Stimulated activated effector memory CD8-positive, alpha-beta T cell treated with anti-CD3 and anti-CD28 coated beads, Interleukin-12 subunit alpha, Interleukin-12 subunit beta, amount 100 ng/mL, for 72 hours (primary cell): ENCODE results near the gene MED26.

Experiments
- ATAC-seq: fragments of 150-1000 bp; cut with Tn5 transposase; 2 replicates; pipeline ENCODE4 v1.10.0; 2021
- DNase-seq, 2 donors: peaks; one replicate each; pipeline ENCODE4 v3.0.0; 2021 to 2022; ENCODE audit warnings: low spot score in 2 of 2
- H3K27ac Mint-ChIP-seq: one replicate; pipeline ENCODE4 v1.8.0; 2022; ENCODE audit warnings: mild to moderate bottlenecking, mixed read lengths
- H3K36me3 Mint-ChIP-seq: one replicate; pipeline ENCODE4 v1.8.0; 2022; ENCODE audit warnings: mild to moderate bottlenecking, mixed read lengths
- H3K4me1 Mint-ChIP-seq: one replicate; pipeline ENCODE4 v1.8.0; 2022; ENCODE audit warnings: mixed read lengths
- H3K4me3 Mint-ChIP-seq: one replicate; pipeline ENCODE4 v1.8.0; 2022; ENCODE audit warnings: mild to moderate bottlenecking, mixed read lengths
- H3K9me3 Mint-ChIP-seq: one replicate; pipeline ENCODE4 v1.8.0; 2022; ENCODE audit warnings: mixed read lengths

Gene MED26

DNA sequence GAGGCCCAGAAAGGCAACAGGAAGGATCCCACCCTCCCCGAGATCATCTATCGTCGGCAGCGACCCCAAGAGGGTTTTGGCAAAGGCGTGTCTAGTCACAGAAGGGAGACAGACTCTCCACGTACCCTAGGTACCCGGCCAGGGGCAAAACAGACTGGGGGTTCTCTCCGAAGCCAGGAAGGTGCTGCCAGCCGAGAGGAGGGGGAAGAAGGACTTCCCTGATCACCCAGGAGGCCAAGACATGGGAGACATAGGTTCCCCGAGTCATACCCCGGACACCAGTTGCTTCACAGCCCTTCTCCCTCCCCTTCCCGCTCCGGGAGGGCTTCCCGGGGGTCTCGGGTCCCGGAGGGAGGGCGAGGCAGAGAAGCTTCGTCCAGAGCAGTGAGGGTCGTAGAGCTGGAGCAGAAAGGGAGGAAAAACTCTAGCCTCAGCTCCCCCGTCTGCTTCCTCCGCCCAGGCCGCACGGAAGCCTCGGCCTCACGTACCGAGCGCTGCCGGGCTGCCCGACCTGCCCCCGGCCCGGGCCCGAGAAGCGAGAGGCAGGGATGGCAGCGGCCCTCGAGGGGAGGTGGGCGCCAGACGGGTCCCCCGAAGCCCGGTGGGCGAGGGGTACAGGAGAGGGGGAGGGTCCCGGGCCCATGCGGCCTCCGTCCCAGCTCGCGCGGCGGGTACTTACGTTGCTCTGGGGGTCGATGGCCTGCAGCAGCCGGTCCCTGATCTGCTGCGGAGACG is 644 bp downstream of the MED26 start:
- Mint-ChIP-seq H3K4me3 (peak overlapping the region; percentile 95), H3K4me1 (peaks cover 43% of the 10 kb centered on the region), H3K36me3 (peaks cover 78% of the 10 kb centered on the region), H3K27ac (peak overlapping the region; percentile 96), H3K9me3 (no peaks in the 10 kb centered on the region)
- DNase-seq (peak; percentile 10 to 66), ATAC-seq (no peak)

DNA sequence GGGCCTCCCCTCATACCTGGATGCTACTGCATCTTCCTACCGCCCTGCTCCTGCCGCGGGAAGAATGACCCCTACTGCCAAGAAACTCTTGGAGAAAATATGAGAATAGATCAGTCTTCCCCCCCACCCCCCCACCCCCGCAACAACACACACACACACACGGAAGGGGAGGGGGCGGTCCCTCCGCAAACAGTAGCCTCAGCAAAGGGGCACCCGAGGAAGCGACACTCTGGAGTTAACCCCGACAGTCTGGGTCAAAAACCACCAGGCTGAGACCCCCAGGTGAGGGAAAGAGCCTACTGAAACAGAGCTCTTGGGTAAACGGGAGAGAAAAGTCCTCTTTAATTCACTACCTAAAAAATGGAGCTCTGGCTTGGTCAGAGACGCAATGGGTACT is 1.2 kb downstream of the MED26 start:
- peaks cover 78% of the 10 kb centered on the region for H3K36me3 Mint-ChIP-seq
- DNase-seq = peak in 1 of 2 donors; percentile 55
- ATAC-seq = no peak
- H3K4me3 Mint-ChIP-seq = peak overlapping the region; percentile 95
- H3K9me3 Mint-ChIP-seq = no peaks in the 10 kb centered on the region
- H3K4me1 Mint-ChIP-seq = peaks cover 49% of the 10 kb centered on the region
- H3K27ac Mint-ChIP-seq = peak overlapping the region; percentile 96

DNA sequence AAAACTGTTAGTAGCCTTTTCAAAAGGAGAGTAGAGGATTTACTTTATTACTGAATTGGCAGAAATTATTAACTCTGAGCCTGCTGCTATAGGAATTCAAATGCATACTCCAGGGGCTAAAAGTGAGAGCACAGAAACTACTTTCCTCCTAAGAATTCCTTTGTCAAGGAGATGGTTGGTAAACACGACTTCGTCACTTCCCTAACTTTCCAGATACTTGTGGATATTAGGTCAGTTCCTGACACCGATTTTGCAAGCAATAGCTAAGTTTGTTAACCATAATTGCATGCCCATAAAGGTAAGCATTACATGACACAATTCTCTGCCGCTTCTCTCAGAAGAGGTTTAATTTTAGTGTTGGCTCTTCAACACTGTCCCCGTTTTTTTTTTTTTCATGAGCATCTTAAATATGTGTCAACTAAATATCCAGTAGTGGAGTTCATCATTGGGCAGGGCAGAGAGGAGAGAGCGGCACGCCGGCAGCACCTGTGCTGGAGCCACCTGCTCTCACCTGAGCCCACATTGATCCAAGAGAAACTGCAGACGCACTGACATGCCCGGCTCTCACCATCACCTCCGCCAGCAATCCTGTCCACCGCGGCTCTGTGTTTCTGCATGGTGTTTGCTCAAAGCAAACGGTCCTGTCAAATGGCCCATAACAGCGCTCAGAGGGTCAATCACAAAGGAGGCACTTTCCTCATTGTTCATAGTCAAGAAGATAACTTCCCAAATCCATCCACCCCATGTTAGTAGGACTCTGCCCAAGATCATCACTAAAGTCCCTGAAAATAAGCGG is 2.6 kb downstream of the MED26 start:
- H3K36me3 Mint-ChIP-seq = peaks cover 67% of the 10 kb centered on the region
- H3K27ac Mint-ChIP-seq = peak overlapping the region; percentile 96
- no peak for DNase-seq
- H3K9me3 Mint-ChIP-seq = no peaks in the 10 kb centered on the region
- H3K4me3 Mint-ChIP-seq = peak overlapping the region; percentile 95
- H3K4me1 Mint-ChIP-seq = peaks cover 63% of the 10 kb centered on the region
- ATAC-seq = no peak

DNA sequence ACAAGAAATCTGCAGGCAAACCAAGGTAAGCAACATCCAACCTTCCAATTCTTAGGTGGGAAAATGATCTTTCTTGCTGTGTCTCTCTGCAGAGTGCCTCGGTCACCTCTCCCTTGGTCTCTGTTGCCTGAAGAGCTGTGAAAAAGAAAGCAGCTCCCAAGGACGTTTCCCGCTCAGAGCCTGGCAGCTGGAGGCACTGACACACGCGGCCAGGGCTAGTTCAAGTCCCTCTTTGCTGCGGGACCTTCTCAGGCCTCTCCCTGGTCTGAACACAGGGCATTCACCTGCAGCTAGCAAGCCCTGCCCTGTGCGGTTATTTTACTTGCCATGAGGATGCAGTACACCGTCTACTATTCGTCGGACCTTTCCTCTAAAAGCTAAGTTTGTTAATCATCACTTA is 3.8 kb downstream of the MED26 start:
- peak overlapping the region; percentile 96 for H3K27ac Mint-ChIP-seq
- ATAC-seq = no peak
- no peak for DNase-seq
- peaks cover 74% of the 10 kb centered on the region for H3K4me1 Mint-ChIP-seq
- H3K36me3 Mint-ChIP-seq = peaks cover 63% of the 10 kb centered on the region
- H3K9me3 Mint-ChIP-seq = no peaks in the 10 kb centered on the region
- H3K4me3 Mint-ChIP-seq = no peak overlapping the region

DNA sequence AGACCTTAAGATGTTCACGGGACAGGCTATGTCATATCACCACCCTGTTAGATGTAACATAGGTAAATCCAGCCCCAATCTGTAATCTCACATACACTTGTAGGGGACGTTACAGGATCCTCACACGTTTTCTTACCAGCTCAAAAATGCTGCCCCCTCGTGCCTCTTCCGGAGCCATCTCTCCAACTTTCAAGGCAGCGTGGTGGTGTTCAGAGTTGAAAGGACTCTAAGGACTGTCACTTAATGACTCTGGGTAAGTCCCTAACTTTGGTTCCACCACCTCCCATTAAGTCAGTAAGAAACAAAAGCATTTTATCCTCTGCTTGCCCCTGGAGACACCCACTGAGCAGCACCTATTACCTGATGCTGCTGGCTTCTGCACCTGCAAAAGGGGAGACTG is 4.4 kb downstream of the MED26 start:
- peaks cover 56% of the 10 kb centered on the region for H3K36me3 Mint-ChIP-seq
- no peak overlapping the region for H3K27ac Mint-ChIP-seq
- DNase-seq = no peak
- H3K4me1 Mint-ChIP-seq = peaks cover 77% of the 10 kb centered on the region
- H3K9me3 Mint-ChIP-seq = no peaks in the 10 kb centered on the region
- ATAC-seq = no peak
- no peak overlapping the region for H3K4me3 Mint-ChIP-seq

DNA sequence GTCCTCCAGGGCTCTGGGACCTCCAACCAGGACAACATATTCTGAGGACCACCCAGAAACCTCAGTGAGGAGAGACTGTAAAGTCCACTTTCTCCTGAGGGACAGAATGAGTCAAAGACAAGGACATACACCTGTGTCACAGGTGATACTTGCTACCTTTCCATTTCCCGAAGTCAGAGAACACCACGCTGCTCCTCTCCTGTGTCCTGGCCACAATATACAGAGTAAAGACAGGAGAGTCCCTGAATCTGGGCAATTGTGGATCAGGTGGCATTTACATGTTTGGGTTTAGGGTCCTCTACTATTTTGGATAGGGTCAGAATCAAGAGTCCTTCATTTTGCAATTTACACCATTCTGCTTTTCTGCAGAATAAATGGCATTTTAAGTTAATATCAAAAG is 4.9 kb downstream of the MED26 start:
- Mint-ChIP-seq H3K27ac (no peak overlapping the region), H3K36me3 (peaks cover 51% of the 10 kb centered on the region), H3K4me3 (no peak overlapping the region), H3K9me3 (no peaks in the 10 kb centered on the region), H3K4me1 (peaks cover 82% of the 10 kb centered on the region)
- ATAC-seq (no peak), DNase-seq (no peak)

DNA sequence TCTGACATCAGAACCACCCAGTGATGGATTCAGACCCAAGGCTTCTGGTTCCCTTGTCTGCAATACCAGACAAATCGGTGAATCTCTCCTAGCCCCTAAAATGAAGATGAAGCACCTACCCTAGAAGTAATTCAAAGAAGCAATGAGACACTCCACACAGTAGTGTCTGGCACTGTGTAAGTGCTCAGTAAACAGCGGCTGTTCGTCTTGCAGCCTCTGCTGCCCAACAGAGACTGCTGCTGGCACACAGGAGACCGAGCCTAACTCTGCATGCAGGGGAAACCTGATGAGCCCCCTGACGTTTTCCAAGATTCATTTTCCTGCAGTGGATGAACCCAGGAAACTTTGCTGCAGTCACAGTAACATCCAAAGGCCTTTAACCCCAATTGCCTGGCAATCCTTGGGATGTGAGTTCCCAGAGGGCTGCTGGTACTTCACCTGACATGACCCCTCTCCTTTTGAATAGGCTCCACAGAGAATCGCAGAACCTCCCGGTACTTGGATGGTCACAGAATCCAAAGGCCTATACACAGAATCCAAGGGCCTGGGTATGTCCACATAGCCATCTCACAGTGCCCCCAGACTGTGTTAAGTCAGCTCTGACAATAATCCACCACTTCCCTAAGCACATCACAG is 6.7 kb downstream of the MED26 start:
- no peak for DNase-seq
- H3K4me3 Mint-ChIP-seq = no peak overlapping the region
- no peaks in the 10 kb centered on the region for H3K9me3 Mint-ChIP-seq
- H3K4me1 Mint-ChIP-seq = peaks cover 89% of the 10 kb centered on the region
- H3K27ac Mint-ChIP-seq = peak overlapping the region; percentile 11
- no peak for ATAC-seq
- peaks cover 37% of the 10 kb centered on the region for H3K36me3 Mint-ChIP-seq

DNA sequence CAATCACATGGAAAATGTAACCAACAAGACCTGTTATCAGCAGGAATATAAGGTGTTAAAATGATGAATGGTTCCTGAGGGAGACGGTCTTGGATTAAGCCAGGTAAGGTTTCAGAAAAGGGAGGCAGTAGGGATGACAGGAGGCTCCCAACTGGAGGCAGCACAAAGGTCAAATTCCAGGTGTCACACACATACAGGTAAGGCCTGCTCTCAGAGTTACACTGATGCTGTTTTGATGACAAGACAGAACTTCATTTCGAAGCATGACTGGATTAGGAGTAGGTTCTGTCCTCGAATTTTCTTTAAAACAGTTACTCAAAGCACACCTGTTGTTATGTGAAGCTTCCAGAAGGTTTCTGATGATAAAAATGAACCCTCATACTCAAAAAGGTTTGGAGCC is 7.4 kb downstream of the MED26 start:
- H3K27ac Mint-ChIP-seq = no peak overlapping the region
- no peaks in the 10 kb centered on the region for H3K9me3 Mint-ChIP-seq
- H3K4me3 Mint-ChIP-seq = no peak overlapping the region
- DNase-seq (no peak), ATAC-seq (no peak)
- H3K36me3 Mint-ChIP-seq = peaks cover 30% of the 10 kb centered on the region
- H3K4me1 Mint-ChIP-seq = peaks cover 89% of the 10 kb centered on the region

DNA sequence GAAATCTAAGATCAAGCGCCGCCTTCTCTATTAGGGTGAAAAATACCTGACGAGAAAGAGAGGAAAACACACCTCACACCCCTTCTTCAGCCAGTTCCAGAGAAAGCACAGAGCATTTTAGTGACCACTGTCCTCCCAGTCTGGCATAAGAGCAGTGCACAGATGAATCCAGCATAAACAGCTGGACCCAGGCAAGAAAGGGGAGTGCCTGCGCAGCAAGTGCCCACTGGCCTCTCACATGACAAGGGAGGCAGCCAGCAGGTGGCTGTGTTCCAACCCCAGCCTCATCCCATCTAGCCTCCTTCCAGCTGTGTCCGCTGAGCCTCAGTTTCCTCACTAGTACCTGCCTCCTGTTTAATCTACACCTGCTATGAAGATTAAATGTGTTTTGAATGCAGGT is 8.0 kb downstream of the MED26 start:
- peaks cover 25% of the 10 kb centered on the region for H3K36me3 Mint-ChIP-seq

DNA sequence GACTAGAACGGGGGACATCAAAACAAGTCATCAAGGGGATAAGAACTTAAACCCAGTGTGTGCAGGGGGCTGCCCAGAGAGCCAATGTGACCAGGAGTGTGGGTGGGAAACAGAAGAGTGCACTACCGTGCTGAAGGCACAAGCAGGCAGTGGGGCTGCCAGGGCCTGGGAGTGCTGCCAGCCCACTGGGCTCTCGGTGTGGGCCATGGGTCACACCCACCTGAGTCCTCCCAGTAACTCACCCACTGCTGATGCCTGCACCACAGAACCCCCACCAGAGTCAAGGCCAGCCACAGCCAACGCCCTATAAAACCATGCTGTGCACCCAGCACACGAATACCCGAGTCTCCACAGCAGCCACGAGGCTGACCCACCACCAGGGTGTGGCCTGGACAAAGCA is 8.5 kb downstream of the MED26 start:
- Mint-ChIP-seq H3K4me3 (no peak overlapping the region), H3K4me1 (peaks cover 94% of the 10 kb centered on the region), H3K27ac (peak overlapping the region; percentile 78), H3K36me3 (peaks cover 19% of the 10 kb centered on the region), H3K9me3 (no peaks in the 10 kb centered on the region)
- DNase-seq (no peak), ATAC-seq (peak; percentile 22)

More for the DNA sequence above, 8.0 kb downstream of the MED26 start:
- DNase-seq (no peak), ATAC-seq (no peak)
- Mint-ChIP-seq H3K27ac (peak overlapping the region; percentile 78), H3K9me3 (no peaks in the 10 kb centered on the region), H3K4me3 (no peak overlapping the region), H3K4me1 (peaks cover 89% of the 10 kb centered on the region)

DNA sequence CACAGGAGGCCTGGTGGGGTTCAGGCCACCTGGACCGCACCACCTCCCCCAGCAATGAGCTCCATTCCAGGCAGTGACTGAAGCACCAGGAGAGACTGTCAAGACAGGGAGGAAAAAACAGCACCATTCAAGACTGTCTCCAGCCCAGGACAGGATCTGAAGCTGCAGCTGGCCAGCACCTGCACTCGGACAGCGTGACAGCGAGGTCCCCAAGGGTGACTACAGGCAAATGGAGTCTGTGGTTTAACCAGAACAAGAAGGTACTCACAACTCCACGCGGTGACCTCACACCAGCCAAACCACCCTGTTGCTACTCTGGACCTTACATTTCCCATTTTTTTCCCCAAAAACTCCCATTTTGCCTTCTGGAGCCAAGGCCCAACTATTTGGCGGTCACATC is 9.8 kb downstream of the MED26 start:
- Mint-ChIP-seq H3K4me1 (peaks cover 87% of the 10 kb centered on the region), H3K27ac (peak overlapping the region; percentile 78), H3K9me3 (no peaks in the 10 kb centered on the region), H3K4me3 (no peak overlapping the region), H3K36me3 (peaks cover 9% of the 10 kb centered on the region)
- DNase-seq (no peak), ATAC-seq (no peak)

DNA sequence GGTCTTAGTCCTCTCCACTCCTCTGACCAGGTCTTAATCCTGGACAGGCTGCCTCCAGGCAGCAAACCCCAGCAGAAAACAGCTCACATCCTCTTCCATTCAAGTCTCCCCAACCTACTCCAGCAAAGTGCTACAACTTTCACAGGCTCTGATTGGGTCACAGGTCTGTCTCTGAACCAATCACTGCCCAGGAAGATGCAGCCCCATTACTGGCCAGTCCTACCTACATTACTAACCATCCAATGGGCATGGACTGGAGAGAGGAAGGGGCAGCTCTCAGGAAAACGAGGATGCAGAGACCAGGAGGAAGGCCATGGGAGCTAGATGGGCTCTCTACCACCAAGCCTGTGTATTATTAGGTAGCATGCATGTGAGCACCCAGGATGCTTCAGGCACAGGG is 12.2 kb downstream of the MED26 start:
- H3K27ac Mint-ChIP-seq = peak overlapping the region; percentile 61

DNA sequence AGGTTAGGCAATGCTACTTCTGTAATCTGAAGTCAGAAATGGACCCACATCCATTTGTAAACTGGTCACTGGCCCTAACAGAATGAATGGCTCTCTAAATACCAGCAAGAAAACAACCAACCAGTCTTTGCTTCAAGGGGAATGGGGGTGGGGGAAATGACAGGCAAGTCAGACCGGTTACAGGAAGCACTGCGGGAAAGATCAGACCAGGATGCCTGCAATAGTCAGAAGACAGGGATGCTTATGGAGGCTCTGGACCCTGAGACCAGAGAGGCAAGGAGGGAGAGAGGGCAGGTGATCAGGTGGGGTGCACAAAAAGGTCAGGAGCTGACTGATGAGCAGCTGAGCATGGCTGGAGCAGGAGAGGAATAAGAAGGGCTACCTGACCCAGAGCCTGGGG is 13.1 kb downstream of the MED26 start:
- Mint-ChIP-seq H3K4me1 (peaks cover 76% of the 10 kb centered on the region), H3K36me3 (no peaks in the 10 kb centered on the region), H3K9me3 (no peaks in the 10 kb centered on the region), H3K4me3 (no peak overlapping the region), H3K27ac (peak overlapping the region; percentile 61)
- no peak for ATAC-seq
- no peak for DNase-seq

More for the DNA sequence above, 12.2 kb downstream of the MED26 start:
- ATAC-seq (peak; percentile 47), DNase-seq (no peak)
- Mint-ChIP-seq H3K4me1 (peaks cover 80% of the 10 kb centered on the region), H3K9me3 (no peaks in the 10 kb centered on the region), H3K36me3 (no peaks in the 10 kb centered on the region), H3K4me3 (no peak overlapping the region)

DNA sequence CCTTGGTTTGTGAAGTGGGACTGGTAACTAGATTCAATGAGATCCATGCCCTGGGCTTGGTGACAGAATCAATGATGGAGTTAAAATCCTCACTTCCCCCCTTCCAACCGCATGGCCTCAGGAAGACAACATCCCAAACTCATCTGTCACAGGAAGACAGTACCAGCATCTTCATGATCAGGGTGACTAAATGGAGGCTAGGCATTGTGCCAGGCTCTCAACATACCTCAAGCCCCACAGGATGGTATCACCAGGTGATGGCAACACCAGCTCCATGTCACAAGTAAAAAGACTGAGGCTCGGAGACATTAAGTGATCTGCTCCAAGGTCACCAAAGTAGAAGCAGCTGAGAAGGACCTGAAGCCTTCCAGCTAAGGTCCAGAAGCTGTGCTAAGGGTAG is 14.2 kb downstream of the MED26 start:
- no peaks in the 10 kb centered on the region for H3K36me3 Mint-ChIP-seq
- DNase-seq (no peak), ATAC-seq (no peak)
- H3K4me1 Mint-ChIP-seq = peaks cover 65% of the 10 kb centered on the region
- no peak overlapping the region for H3K27ac Mint-ChIP-seq
- no peaks in the 10 kb centered on the region for H3K9me3 Mint-ChIP-seq
- H3K4me3 Mint-ChIP-seq = no peak overlapping the region

DNA sequence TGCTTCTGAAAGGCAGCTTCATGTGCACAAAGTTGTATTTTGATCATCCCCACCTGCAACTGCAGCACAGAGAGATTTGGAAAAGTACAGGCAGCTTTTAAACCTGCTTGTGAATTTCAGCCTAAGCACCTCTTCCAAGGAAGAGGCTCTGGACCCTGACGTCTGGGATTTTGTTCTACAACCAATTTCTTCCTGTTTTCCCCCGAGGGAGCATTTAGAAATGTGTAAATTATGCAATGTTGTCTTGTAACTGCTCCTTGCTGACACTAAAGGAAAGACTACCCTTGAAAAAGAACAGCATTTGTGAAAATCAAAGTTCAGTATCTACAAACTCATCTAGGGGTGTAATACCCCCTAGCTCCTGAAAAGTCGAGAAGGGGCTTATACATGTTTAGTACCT is 15.4 kb downstream of the MED26 start:
- Mint-ChIP-seq H3K27ac (no peak overlapping the region), H3K4me1 (peaks cover 65% of the 10 kb centered on the region), H3K9me3 (no peaks in the 10 kb centered on the region), H3K4me3 (no peak overlapping the region), H3K36me3 (no peaks in the 10 kb centered on the region)
- no peak for ATAC-seq
- no peak for DNase-seq
